HG02610 (cell line): Measurements from ENCODE around the gene NRG2.

Source experiments
- ATAC-seq: cut with Tn5 transposase; IDR thresholded peaks from one replicate; pipeline ENCODE4 v1.9.1; 2021; ENCODE audit warnings: mild to moderate bottlenecking, moderate library complexity; ENCODE audit not compliant: unreplicated experiment

The NRG2 gene

GRCh38 chr5:139951983-139952382, 91.1 kb downstream of the NRG2 start:
- ATAC-seq: no peak

GRCh38 chr5:139951296-139951924, 91.7 kb downstream of the NRG2 start:
- no peak for ATAC-seq

GRCh38 chr5:139950436-139950835, 92.7 kb downstream of the NRG2 start:
- no peak for ATAC-seq

- ATAC-seq: no peak
Observed at GRCh38 chr5:139949710-139950109, 93.4 kb downstream of the NRG2 start.

GRCh38 chr5:139947727-139948126, 95.4 kb downstream of the NRG2 start:
- ATAC-seq: peak; percentile 41

- ATAC-seq: no peak
Observed at GRCh38 chr5:139946440-139946839, 96.7 kb downstream of the NRG2 start.

- ATAC-seq: no peak
Observed at GRCh38 chr5:139946006-139946405, 97.1 kb downstream of the NRG2 start.

GRCh38 chr5:139942243-139942642, 100.9 kb downstream of the NRG2 start:
- no peak for ATAC-seq

GRCh38 chr5:139930406-139930805, 112.7 kb downstream of the NRG2 start:
- ATAC-seq: no peak

GRCh38 chr5:139926797-139927503, 116.1 kb downstream of the NRG2 start:
- no peak for ATAC-seq

GRCh38 chr5:139925650-139926640, 117.2 kb downstream of the NRG2 start:
- ATAC-seq: no peak

- ATAC-seq: no peak
Observed at GRCh38 chr5:139925216-139925562, 117.9 kb downstream of the NRG2 start.

GRCh38 chr5:139924294-139925215, 118.5 kb downstream of the NRG2 start:
- no peak for ATAC-seq

GRCh38 chr5:139919308-139919707, 123.8 kb downstream of the NRG2 start:
- ATAC-seq: no peak

GRCh38 chr5:139915834-139916233, 127.3 kb downstream of the NRG2 start:
- no peak for ATAC-seq

- ATAC-seq: no peak
Observed at GRCh38 chr5:139915266-139915665, 127.8 kb downstream of the NRG2 start.

GRCh38 chr5:139914218-139914807, 128.8 kb downstream of the NRG2 start:
- ATAC-seq: no peak

- ATAC-seq: no peak
Observed at GRCh38 chr5:139912804-139913203, 130.3 kb downstream of the NRG2 start.

- ATAC-seq: no peak
Observed at GRCh38 chr5:139912158-139912557, 130.9 kb downstream of the NRG2 start.
